GM10248 (cell line): ENCODE data around the gene DCDC1.

Experiments
- CTCF ChIA-PET: fragments of 300-600 bp; sonication (Branson Sonifier 250); formaldehyde crosslinking; extraction: SDS; loops from one replicate; lab custom pipeline; 2021; ENCODE audit warnings: antibody characterized with exemption; lab: Yijun Ruan, JAX
- POLR2A ChIA-PET: fragments of 350-650 bp; sonication (Branson Sonifier 250); formaldehyde crosslinking; extraction: SDS; loops from one replicate; lab custom pipeline; 2020; ENCODE audit warnings: antibody characterized with exemption; lab: Yijun Ruan, JAX
- DNase-seq: peaks from one replicate; pipeline ENCODE4 v3.0.0; 2012; ENCODE audit errors: extremely low spot score
- TF ChIP-seq, protein P1 (sequence below): IDR thresholded peaks from 2 replicates; pipeline ENCODE4 v1.5.1; 2012; ENCODE audit warnings: mild to moderate bottlenecking, low read depth; ENCODE audit errors: extremely low read depth, missing control alignments, control extremely low read depth

The DCDC1 gene

DNA sequence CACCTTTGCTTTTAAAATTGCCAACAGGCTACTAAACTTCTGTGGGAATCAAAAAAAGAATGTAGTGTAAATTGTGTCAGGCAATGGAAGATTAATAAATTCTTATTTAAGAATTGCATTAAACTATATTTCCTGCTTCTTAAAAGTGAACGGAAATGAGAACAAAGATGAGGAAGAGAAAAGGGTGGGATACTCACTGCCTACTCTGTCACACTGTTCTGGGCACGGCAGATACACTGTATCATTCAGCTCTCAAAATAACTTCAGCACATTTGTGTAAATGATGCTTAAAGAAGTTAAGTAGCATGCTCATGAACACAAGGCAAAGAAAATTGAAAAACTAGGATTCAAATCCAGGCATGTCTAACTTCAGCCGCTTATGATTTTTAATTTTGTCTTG is 218.7 kb downstream of the DCDC1 start:
- ChIA-PET CTCF (no interaction called here), POLR2A (no interaction called here)
- TF ChIP-seq, protein P1, sequence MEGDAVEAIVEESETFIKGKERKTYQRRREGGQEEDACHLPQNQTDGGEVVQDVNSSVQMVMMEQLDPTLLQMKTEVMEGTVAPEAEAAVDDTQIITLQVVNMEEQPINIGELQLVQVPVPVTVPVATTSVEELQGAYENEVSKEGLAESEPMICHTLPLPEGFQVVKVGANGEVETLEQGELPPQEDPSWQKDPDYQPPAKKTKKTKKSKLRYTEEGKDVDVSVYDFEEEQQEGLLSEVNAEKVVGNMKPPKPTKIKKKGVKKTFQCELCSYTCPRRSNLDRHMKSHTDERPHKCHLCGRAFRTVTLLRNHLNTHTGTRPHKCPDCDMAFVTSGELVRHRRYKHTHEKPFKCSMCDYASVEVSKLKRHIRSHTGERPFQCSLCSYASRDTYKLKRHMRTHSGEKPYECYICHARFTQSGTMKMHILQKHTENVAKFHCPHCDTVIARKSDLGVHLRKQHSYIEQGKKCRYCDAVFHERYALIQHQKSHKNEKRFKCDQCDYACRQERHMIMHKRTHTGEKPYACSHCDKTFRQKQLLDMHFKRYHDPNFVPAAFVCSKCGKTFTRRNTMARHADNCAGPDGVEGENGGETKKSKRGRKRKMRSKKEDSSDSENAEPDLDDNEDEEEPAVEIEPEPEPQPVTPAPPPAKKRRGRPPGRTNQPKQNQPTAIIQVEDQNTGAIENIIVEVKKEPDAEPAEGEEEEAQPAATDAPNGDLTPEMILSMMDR: no peak
- no peak for DNase-seq

DNA sequence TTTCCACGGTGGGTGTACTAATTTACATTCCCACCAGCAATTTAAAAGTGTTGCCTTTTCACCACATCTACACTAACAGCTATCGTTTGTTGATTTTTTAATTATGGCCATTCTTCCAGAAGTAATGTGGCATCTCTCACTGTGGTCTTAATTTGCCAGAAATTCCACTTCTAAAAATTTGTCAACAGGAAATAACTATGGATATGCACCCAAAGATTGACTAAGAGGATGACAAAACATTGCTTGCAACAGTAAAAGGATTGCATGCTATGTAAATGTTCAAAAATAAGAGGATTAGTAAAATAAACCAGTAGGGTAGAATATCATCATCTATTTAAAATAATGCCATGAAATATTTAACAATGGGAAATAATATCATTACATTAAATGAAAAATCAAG is 219.5 kb downstream of the DCDC1 start:
- ChIA-PET POLR2A (no interaction called here), CTCF (no interaction called here)
- TF ChIP-seq, protein P1: no peak
- DNase-seq: no peak

GRCh38 chr11:31141789-31142188 is 227.8 kb downstream of the DCDC1 start:
- TF ChIP-seq, protein P1: no peak
- ChIA-PET POLR2A (no interaction called here), CTCF (no interaction called here)
- no peak for DNase-seq

GRCh38 chr11:31139479-31139878 is 230.1 kb downstream of the DCDC1 start:
- CTCF ChIA-PET: interaction anchor here (0.8 to 1.3 kb wide), 2 partner anchors 14 to 24 kb away, joined by 4 to 5 read pairs; no protein-coding TSS in a partner anchor
- POLR2A ChIA-PET: no interaction called here
- DNase-seq: no peak
- TF ChIP-seq, protein P1: no peak

GRCh38 chr11:31132531-31133421 is 236.8 kb downstream of the DCDC1 start:
- CTCF ChIA-PET: interaction anchor here (1.3 to 2.4 kb wide), 2 partner anchors 11 to 26 kb away, joined by 3 to 10 read pairs; no protein-coding TSS in a partner anchor

GRCh38 chr11:31131760-31132159 is 237.8 kb downstream of the DCDC1 start:
- ChIA-PET POLR2A (no interaction called here), CTCF (no interaction called here)
- TF ChIP-seq, protein P1: no peak
- no peak for DNase-seq

More at GRCh38 chr11:31132531-31133421, 236.8 kb downstream of the DCDC1 start:
- POLR2A ChIA-PET: no interaction called here
- TF ChIP-seq, protein P1: no peak
- no peak for DNase-seq
